SKM-1 treated with dmso at 0.1 percent for 144 hours (cell line): ENCODE measurements around the gene DTL.
A peak's percentile ranks its signal among the peaks of the same experiment; 100 is the strongest.
"Not testable (repeated sequence)": the region's sequence is repeated elsewhere in the genome, so short reads cannot be mapped to it uniquely, and the experiment has no call there.

Source experiments
- DNase-seq: peaks from one replicate; lab custom pipeline; 2025; ENCODE audit not compliant: unreplicated experiment; lab: John Stamatoyannopoulos, UW

DTL gene

GRCh38 chr1:212035123-212035834 is at the start of gene DTL, which contains the start of gene INTS7:
Gene DTL (plus strand): TSS chr1:212035748. CDS start chr1:212035891, 143 bp downstream.
Gene INTS7 (minus strand): TSS chr1:212035557. CDS start chr1:212035437, 120 bp downstream.
- DNase-seq, result peak; percentile 100

- DNase-seq, result no peak
These were observed 48.8 kb upstream of the DTL start for GRCh38 chr1:211986628-211987254.

DNA sequence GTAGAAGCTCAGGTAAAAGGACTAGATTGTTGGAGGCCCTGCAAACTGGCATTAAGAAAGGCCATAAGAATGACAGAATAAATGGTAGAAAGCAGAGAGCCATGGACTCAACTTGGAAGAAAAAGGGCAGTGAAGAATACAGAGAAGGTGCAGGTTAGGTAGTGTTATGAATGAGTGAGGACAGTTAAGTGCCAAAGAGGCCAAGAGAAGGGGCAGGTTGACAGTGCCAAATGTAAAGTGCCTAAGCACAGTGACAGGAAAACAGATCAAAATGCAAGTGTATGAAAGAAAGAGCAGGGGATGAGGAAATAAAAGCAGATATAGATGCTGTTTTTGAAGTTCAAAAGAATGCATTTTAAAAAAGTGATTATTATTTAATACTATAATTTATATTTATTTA is 43.9 kb upstream of the DTL start:
- DNase-seq, result no peak

GRCh38 chr1:211997426-211997825 is 38.1 kb upstream of the DTL start:
- DNase-seq, result not testable (repeated sequence)

DNA sequence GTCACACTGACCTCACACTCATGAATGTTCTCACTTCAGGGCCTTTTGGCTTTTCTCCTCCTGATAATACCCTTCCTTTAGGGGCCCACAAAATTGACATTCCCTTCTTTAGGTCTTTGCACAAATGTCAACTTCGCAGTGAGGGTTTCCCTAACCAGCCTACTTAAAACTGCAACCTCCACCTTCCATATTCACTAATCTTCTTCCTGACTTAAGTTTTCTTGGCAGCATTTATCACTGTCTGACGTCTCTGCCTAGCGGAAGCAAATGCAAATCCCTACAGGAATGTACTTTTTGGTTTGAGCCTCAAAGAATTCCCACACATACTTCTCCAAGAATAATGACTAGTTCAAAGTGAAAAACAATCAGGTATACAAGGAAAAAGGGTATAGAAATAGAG is 33.0 kb upstream of the DTL start:
- no peak for DNase-seq

DNA sequence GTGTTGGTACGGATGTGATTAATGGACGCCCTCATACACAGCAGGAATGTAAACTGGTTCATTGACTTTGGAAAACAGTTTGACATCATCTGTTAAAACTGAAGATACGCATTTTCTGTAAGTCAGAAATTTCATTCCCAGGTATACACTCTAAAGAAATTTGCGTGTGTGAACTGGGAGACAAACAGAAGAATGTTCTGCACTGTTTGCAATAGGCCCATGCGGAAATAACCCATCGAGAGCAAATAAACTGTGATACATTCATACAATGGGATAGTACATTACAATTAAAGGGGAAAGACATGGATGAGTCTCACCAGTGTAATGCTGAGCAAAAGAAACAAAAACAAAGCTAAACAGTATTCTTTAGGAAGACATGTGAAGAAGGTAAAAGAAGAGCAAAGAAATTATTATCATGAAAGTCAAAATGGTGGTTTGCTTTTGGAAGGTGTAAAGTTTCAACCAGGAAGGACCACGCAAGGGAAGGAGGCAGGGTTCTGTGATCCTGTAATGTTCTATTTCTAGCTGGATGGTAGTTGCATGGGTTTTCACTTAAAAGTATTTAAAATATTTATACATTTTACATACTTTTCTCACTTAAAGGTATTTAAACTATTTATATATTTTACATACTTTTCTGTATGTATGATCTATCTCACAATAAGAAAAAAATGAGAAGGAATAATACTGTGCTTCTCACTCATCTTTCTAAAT is 30.5 kb upstream of the DTL start:
- no peak for DNase-seq

DNA sequence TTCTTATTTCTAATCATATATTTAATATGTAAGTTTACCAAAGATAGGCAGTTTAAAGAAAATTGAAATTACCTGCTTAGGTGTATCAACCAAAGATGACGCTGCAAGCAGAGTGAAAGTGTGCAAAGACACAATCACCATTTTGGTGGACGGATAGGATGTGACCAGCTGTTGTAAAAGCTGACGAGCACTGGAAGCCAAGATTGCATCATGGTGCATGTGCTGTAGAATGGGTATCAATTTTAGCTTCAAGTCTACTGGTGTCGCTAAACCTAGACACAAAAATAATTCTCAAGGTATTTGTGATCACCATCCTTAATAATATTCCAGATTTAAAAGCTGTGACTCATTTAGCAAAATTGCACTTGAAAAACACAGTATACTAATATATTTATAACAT is 28.4 kb upstream of the DTL start:
- DNase-seq, result no peak

- no peak for DNase-seq
These were observed 27.7 kb upstream of the DTL start for GRCh38 chr1:212007886-212008285.

DNA sequence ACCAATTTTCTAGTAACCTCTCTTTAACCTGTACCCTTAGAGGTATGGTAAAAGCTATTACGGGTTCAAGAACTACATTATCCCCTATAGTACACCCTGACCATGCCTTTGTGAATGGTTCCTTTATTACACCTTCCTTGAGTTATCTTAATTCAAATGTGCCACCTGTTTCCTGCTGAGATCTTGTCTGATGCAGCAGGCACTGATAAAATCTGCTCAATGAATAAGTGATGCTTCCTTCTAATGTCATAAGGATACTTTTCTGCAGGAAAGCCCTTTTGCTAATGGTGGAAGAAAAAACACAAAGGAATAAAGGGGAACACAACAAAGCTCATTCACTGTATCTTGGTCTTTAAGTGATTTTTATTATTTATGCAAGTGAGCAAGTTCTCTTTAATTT is 26.0 kb upstream of the DTL start:
- no peak for DNase-seq

GRCh38 chr1:212010004-212010403 is 25.5 kb upstream of the DTL start:
- DNase-seq, result no peak

- peak; percentile 64 for DNase-seq
These were observed 23.4 kb upstream of the DTL start for GRCh38 chr1:212012034-212012740.

DNA sequence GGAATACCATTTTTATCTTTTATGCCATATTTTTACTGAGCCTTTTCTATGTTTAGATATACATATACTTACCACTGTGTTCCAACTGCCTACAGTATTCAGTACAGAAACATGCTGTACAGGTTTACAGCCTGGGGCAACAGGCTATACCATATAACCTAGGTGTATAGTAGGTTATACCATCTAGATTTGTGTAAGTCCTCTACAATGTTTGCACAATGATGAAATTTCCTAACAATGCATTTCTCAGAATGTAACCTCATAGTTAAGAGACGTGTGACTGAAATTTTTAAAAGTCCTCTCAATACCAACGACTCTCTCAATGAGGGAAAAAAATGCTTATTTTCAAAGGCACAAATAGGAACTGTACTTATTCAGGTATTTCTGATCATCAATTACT is 21.9 kb upstream of the DTL start:
- no peak for DNase-seq

- DNase-seq, result no peak
These were observed 14.6 kb upstream of the DTL start for GRCh38 chr1:212020975-212021374.

GRCh38 chr1:212021563-212021962 is 14.0 kb upstream of the DTL start:
- no peak for DNase-seq

- DNase-seq, result not testable (repeated sequence)
These were observed 12.6 kb upstream of the DTL start for GRCh38 chr1:212022908-212023307.

GRCh38 chr1:212024469-212025149 is 10.9 kb upstream of the DTL start:
- DNase-seq, result no peak

DNA sequence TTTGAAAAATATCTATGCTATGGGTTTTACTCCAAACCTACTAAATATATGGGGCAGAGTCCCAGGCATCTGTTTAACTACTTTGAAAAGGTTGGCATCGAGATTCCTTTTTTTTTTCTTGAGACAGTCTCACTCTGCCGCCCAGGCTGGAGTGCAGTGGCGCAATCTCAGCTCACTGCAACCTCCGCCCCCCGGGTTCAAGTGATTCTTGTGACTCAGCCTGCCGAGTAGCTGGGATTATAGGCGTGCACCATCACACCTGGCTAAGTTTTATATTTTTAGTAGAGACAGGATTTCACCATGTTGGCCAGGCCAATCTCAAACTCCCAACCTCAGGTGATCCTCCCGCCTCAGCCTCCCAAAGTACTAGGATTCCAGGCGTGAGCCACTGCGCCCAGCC is 7.8 kb upstream of the DTL start:
- not testable (repeated sequence) for DNase-seq

GRCh38 chr1:212030936-212031528 is 4.5 kb upstream of the DTL start:
- no peak for DNase-seq

- DNase-seq, result no peak
These were observed 929 bp upstream of the DTL start for GRCh38 chr1:212034516-212035122.
